K562 (cell line): ENCODE measurements around the gene SERTAD2. TPM values are rescaled to one million over a fixed set of nuclear protein-coding genes. Genes with fewer than 3 reads are reported as not detected.

Experiments used
- CEBPZ ChIP-seq: fragments of 150-350 bp; IDR thresholded peaks from 2 replicates; pipeline ENCODE4 v1.6.1; 2014; ENCODE audit warnings: low read depth, mild to moderate bottlenecking, low read length, borderline replicate concordance
- MAFK ChIP-seq: IDR thresholded peaks from 2 replicates; pipeline ENCODE4 v1.6.1; 2011; ENCODE audit warnings: low read length, improper control_type of control experiment
- MECOM ChIP-seq: fragments of 250-450 bp; sonication (Bioruptor Pico); IDR thresholded peaks from 2 replicates; pipeline ENCODE4 v1.8.0; 2022; ENCODE audit warnings: inconsistent platforms
- RBM34 ChIP-seq: fragments of 200-400 bp; formaldehyde crosslinking; IDR thresholded peaks from 2 replicates; pipeline ENCODE4 v1.6.1; 2018; ENCODE audit warnings: low read length, borderline replicate concordance; ENCODE audit not compliant: insufficient read depth
- REST ChIP-seq, 2 experiments: fragments of 450-650 bp; formaldehyde crosslinking in 1 of 2; IDR thresholded peaks; 2 replicates each; pipeline versions ENCODE4 v1.4.0 to v1.6.1; 2014 to 2020; ENCODE audit warnings: mild to moderate bottlenecking in 2 of 2, borderline replicate concordance in 1 of 2, low read depth in 1 of 2
- SETDB1 ChIP-seq: IDR thresholded peaks from one replicate; pipeline ENCODE4 v1.6.1; 2012; ENCODE audit warnings: low read length, control low read depth, inconsistent platforms
- TAF15 ChIP-seq: fragments of 200-400 bp; formaldehyde crosslinking; IDR thresholded peaks from 2 replicates; pipeline ENCODE4 v1.6.1; 2017; ENCODE audit warnings: mild to moderate bottlenecking, low read depth, low read length, moderate library complexity
- TAL1 ChIP-seq: fragments of 450-650 bp; IDR thresholded peaks from 2 replicates; pipeline ENCODE4 v1.6.1; 2016; ENCODE audit warnings: mild to moderate bottlenecking
- polyA plus RNA-seq, 8 experiments: library from polyadenylated mRNA; depleted of rRNA in 4 of 8; stranded (reverse) in 5 of 8; unstranded in 3 of 8; fragments of >200 nt; fragmentation: Nextera tagmentation in 2 of 8; fragmentation: Illumina TruSeq in 1 of 8; extraction: Ambion mirVana in 2 of 8; extraction: Trizol in 1 of 8; gene quantifications; 2 replicates each; pipeline versions ENCODE4 v1.2.1 to v1.2.3, GENCODE V29; 2011 to 2014; ENCODE audit warnings: inconsistent platforms in 1 of 8, missing spikeins in 1 of 8
- total RNA-seq, 7 experiments: library from RNA; depleted of rRNA in 6 of 7; stranded (reverse); fragments of >200 nt in 6 of 7; fragmentation: Illumina TruSeq in 2 of 7; extraction: Trizol in 2 of 7; gene quantifications; 2 replicates each; pipeline versions ENCODE4 v1.2.1 to v1.2.3, GENCODE V29; 2011 to 2021; ENCODE audit warnings: low replicate concordance in 1 of 7
- TF ChIP-seq, protein P1 (sequence below): fragments of 250-450 bp; sonication (Bioruptor Pico); IDR thresholded peaks from 2 replicates; pipeline ENCODE4 v1.8.0; 2021; ENCODE audit warnings: moderate library complexity, mild to moderate bottlenecking, inconsistent platforms
- TF ChIP-seq, protein P2 (sequence below): sonication (generic); formaldehyde crosslinking; IDR thresholded peaks from 2 replicates; pipeline ENCODE4 v1.8.0; 2022; ENCODE audit warnings: mild to moderate bottlenecking, missing genetic modification reagents, borderline replicate concordance

Gene SERTAD2
- total and polyA plus RNA-seq, 9 of the 15 experiments (the other 6 are each of a cell fraction or from before 2014, with no cell fraction given): 3.0 to 12.5 (median 6.1) TPM

GRCh38 chr2:64644458-64645382, 9.0 kb downstream of the SERTAD2 start (continued):
- TF ChIP-seq, protein P1, sequence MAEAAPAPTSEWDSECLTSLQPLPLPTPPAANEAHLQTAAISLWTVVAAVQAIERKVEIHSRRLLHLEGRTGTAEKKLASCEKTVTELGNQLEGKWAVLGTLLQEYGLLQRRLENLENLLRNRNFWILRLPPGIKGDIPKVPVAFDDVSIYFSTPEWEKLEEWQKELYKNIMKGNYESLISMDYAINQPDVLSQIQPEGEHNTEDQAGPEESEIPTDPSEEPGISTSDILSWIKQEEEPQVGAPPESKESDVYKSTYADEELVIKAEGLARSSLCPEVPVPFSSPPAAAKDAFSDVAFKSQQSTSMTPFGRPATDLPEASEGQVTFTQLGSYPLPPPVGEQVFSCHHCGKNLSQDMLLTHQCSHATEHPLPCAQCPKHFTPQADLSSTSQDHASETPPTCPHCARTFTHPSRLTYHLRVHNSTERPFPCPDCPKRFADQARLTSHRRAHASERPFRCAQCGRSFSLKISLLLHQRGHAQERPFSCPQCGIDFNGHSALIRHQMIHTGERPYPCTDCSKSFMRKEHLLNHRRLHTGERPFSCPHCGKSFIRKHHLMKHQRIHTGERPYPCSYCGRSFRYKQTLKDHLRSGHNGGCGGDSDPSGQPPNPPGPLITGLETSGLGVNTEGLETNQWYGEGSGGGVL (CRISPR knock-in tag): no peak
- TF ChIP-seq MAFK: peak; percentile 86
- no peak; the same call in 1 of the 2 replicates for TF ChIP-seq TAL1
- peak; percentile 68 for TF ChIP-seq REST (IDR thresholded peaks at IDR 0.05; ENCODE audit: borderline replicate concordance)
- no peak for TF ChIP-seq REST (CRISPR knock-in tag; IDR thresholded peaks at IDR 0.05; ENCODE audit: low read depth)
- TF ChIP-seq, protein P2, sequence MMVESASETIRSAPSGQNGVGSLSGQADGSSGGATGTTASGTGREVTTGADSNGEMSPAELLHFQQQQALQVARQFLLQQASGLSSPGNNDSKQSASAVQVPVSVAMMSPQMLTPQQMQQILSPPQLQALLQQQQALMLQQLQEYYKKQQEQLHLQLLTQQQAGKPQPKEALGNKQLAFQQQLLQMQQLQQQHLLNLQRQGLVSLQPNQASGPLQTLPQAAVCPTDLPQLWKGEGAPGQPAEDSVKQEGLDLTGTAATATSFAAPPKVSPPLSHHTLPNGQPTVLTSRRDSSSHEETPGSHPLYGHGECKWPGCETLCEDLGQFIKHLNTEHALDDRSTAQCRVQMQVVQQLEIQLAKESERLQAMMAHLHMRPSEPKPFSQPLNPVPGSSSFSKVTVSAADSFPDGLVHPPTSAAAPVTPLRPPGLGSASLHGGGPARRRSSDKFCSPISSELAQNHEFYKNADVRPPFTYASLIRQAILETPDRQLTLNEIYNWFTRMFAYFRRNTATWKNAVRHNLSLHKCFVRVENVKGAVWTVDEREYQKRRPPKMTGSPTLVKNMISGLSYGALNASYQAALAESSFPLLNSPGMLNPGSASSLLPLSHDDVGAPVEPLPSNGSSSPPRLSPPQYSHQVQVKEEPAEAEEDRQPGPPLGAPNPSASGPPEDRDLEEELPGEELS: no peak
- no peak for TF ChIP-seq CEBPZ
- TF ChIP-seq RBM34: no peak
- no peak for TF ChIP-seq MECOM (CRISPR knock-in tag)
- no peak for TF ChIP-seq SETDB1
- no peak for TF ChIP-seq TAF15
